Stimulated activated CD8-positive, alpha-beta memory T cell treated with anti-CD3 and anti-CD28 coated beads, Interleukin-15, amount 100 ng/mL, for 48 hours (primary cell): ENCODE measurements around the gene NAV2.

Source experiments
- DNase-seq, 2 donors: peaks; one replicate each; pipeline ENCODE4 v3.0.0-alpha.2; 2020; ENCODE audit warnings: low read depth in 2 of 2

NAV2 gene

DNA sequence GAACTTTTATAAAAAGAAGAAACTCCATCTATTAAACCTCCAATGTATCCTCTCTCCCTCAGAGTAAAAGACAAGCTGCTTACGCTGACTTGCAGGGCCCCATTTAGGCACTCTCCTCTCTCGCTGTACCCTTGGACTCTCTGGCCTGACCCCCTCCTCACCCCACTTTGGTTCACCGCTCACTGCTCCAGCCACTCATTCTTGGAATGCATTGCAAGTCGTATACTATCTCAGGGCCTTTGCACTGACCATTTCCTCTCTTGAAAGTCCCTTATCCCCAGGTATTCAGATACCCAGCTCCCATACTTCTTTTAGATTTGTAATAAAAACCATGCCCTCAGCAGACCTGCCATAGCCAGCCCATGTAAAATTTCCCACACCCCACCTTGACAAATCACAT is 308.1 kb downstream of the NAV2 start:
- DNase-seq, result no peak

DNA sequence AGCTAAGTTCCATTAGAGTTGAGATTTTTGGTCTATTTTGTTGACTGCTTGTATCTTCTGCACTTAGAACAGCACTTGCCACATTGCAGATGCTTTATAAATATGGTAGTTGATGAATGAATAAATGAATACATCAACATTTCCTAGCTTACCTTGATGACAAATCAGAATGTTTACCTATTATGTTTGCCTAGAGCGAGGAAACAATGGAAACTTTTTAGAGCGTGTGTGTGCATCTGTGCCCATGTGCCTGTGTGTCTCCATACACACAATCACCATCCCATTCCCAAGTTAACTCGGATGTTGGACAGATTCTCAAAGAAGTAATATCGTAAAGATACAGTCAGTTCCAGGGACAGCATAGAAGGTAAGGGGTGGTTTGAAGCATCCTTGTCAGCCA is 308.6 kb downstream of the NAV2 start:
- DNase-seq, result no peak

- DNase-seq, result no peak
These were observed 309.2 kb downstream of the NAV2 start for GRCh38 chr11:20021771-20022362.

DNA sequence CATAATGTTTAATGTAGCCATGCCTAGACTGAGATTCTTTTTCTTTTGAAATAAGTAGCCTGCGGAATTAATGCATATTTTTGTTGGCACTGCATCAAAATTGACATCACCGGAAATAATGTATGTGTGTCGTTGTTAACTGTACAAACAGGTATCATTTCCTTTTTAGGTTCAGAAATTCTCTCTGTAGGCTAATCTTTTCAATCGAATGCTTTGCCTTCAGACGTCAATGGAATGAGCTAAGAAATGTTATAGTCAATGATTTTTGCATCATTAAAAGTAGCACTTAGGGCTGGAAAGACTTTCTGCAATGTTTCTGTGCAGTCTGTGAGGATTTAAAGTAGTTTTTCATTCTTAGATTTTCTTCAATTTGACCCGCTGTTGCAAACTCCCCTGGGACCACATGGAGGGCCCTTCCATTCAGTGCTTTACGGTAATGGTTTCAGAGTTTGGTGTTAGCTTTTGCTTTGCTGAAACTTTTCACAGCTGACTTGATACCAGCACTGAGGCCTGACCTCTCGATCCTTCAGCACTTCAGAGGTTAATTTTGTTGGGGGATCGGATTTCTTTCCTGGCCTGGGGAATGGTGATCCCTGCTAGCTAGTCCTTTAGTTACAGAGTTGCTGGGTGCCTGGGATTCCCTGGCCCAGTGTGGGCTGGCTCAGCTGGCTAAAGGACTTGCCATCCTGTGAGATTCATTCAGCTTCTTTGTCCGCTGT is 309.9 kb downstream of the NAV2 start:
- no peak for DNase-seq

GRCh38 chr11:20023082-20023426 is 310.4 kb downstream of the NAV2 start:
- no peak for DNase-seq

GRCh38 chr11:20024172-20024935 is 311.7 kb downstream of the NAV2 start:
- DNase-seq, result no peak

DNA sequence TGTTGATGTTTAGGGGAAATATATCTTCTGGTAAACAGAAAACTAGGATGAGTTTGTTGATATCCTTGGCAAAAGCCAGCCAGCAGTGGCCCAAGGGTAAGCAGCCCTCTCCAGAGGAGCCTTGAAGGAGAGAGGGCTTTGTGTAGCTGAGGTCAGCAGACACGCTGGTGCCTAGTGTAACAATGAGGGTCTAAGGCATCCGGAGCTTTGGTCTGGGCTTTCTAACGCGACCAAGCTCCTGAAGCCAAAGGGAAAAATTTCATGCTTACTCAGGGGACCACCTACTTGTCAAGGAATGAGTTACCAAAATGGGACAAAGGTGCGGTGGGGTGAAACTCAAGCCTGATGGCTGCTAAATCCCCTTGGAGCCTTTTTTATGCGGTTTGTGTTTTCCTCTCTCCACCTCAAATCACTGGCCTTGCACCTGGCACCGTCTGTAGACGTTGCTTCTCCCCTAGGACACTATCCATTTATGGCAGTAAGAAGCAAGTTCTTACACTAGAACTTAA is 312.7 kb downstream of the NAV2 start:
- DNase-seq, result no peak

GRCh38 chr11:20026629-20027555 is 314.3 kb downstream of the NAV2 start:
- no peak for DNase-seq

GRCh38 chr11:20027556-20028013 is 314.9 kb downstream of the NAV2 start:
- DNase-seq, result no peak

GRCh38 chr11:20029193-20029592 is 316.6 kb downstream of the NAV2 start:
- no peak for DNase-seq

GRCh38 chr11:20030472-20030871 is 317.8 kb downstream of the NAV2 start:
- DNase-seq, result no peak

GRCh38 chr11:20031155-20032001 is 318.7 kb downstream of the NAV2 start:
- DNase-seq, result no peak

DNA sequence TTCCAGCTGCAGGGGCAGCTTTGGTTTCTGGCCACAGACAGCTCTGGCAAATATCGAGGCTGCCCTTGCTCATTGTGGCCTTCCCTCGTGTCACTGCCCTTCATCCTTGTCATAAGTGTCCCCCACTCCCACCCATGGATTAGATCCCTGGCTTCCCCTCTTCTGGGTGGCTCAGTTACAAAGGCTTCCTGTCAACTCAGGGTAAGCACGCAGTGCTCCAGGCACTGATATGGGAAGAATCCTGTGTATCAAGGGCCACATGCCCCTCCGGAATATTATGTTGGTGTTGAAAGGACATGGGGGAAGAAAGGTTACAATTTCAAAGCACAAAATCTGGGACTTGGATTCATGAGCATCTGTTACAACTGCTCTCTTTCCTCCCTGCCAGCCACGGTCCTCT is 319.5 kb downstream of the NAV2 start:
- no peak for DNase-seq

DNA sequence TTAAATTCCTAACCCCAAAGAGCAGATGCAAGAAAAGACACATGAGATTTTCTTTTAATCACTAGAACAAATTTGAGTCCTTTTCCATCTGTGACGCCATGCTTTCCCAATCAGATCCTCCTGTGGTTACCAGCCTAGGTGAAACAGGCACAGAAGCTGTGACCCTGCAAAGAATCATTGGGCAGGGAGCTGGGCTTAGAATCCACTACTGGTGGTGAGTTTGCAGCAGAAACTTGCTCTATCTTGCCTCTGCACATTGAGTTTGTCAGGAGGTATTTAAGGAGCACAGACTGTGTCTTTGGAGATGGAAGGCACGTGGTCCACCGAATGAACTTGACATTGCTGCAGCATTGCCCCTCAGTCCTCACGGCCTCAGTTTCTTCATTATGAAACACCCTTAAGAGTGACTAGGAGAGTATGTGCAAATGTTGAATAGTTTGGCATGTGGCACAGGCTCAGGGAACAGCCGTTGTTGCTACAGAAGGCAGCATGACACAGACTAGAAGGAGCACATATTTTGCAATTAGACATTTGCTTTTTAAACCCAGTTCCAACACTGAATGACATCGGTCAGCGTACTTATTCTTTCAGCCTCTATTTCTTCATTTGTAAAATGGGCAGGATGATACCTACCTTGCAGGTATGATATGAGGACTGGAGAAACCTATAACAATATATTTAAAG is 320.1 kb downstream of the NAV2 start:
- no peak for DNase-seq

DNA sequence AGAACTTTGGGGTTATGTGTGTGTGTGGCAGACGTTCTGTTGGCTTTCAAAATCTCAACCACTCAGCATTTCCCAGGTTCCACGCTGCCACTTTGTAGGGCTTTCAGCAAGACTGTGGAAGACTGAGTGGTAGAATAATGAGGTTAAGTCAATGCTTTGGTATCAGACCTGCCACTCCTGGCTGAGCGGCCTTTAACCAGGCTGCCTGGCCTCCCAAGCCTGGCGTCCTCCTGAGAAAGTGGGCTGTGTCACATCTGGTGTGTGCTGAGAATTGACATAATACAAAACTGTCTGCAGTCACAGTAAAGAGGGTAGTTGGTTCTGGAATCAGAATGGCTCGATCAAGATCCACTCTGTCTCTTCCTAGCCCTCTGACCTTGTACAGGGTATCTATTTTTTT is 321.2 kb downstream of the NAV2 start:
- DNase-seq, result no peak

GRCh38 chr11:20034941-20035340 is 322.3 kb downstream of the NAV2 start:
- no peak for DNase-seq

DNA sequence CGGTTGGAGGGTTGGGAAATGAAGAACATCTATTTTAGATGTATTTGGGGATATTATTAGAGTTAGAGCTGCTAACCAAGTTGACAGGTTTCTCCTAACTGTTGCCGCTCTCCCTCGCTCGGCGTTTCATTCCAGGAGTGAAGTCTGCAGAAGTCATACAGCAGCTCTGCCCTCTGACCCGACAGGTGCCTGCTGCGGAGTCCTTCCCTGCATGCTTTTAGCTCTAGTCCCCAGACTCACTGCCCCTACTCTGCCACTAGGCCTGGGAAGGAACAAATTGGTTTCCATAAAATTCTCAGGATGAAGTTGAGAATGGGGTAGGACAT is 322.7 kb downstream of the NAV2 start:
- DNase-seq, result no peak

DNA sequence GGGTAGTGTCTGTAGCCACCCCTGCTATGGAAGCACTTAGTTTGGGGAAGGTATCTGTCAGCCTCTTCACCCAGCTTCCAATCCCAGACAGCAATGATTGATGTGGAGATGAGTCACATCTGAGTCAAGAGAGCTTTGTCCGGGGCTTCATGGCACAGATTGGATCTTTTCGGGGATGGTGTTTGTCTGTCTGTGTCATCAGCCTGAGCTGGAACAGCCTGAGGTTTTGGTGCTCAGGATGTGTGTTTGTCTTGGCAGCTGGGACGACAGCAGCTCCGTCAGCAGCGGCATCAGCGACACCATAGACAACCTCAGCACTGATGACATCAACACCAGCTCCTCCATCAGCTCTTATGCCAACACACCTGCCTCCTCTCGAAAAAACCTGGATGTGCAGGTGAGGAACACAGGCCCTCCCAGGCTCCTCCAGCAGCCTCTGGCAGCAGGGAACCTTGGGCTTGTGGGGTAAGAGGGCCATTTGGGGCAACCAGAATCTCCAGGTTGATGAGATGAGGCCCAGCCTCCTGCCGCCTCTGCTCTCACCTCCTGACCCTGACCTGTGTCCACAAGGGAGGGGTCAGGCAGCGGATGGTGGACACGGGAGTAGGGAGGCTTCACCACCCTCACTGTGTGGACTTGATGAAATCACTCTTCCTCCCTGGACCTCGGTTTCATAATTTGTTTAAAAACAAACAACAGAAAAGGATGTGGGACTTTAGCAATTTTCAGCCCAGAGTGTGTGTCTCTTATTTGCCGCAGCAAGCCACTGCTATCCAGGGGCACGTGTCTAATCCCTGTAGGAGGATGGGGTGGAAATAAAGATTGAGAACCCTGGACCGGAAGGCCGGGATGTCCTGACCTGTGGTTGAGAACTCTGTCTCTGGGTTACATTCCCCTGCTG is 323.3 kb downstream of the NAV2 start:
- no peak for DNase-seq

DNA sequence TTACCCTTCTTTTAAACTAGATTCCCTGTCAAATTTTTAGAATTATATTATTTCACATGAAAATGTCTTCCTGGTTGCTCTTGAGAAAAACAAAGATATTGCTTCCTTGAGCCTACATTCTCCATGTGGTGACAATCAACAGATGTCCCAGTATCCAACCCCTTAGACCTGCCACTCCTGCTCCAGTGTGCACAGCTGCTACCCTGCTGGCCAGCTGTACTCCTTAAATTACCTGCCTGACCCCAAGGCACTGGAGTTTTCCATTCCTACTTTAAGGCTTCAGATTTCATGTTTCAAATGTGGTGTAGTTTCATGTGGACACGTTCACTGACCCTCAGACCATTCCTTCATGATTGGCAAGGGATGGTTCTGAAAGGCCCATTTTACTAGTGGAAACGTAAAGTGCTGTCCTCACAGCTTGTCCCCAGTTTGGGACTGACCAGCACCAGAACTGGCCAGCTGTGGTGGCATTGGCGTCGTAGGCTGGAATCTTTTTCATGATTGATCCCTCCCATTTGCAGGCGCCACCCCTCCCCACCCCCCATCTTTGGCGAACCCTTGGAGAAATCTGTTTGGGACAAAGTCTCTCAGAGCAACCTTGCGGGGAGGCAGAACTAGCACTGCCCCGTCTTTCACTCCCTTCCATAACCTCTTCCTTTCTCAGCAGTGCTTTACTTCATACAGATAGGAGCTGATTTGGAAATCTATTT is 324.1 kb downstream of the NAV2 start:
- DNase-seq, result no peak
